HG02870 (cell line): ENCODE measurements around the gene NT5M.

ENCODE experiments used
- ATAC-seq: cut with Tn5 transposase; IDR thresholded peaks from one replicate; pipeline ENCODE4 v1.9.1; 2021; ENCODE audit warnings: mild to moderate bottlenecking, moderate library complexity; ENCODE audit not compliant: unreplicated experiment

NT5M gene

GRCh38 chr17:17387498-17388362 lies 84.6 kb downstream of the NT5M start:
- no peak for ATAC-seq

GRCh38 chr17:17388657-17389496 lies 85.7 kb downstream of the NT5M start:
- no peak for ATAC-seq

- no peak for ATAC-seq
Observed at GRCh38 chr17:17391668-17392370, 88.6 kb downstream of the NT5M start.

GRCh38 chr17:17393976-17394375 lies 90.8 kb downstream of the NT5M start:
- no peak for ATAC-seq

- ATAC-seq = no peak
Observed at GRCh38 chr17:17394494-17394893, 91.3 kb downstream of the NT5M start.

GRCh38 chr17:17395246-17395802 lies 92.2 kb downstream of the NT5M start:
- no peak for ATAC-seq

- no peak for ATAC-seq
Observed at GRCh38 chr17:17395885-17396284, 92.7 kb downstream of the NT5M start.
